ENCODE data around the gene GP1BA.

GRCh38 chr17:4938069-4938491 lies 6.0 kb downstream of the GP1BA start:
- no peak for TF ChIP-seq CTCF (IDR thresholded peaks at IDR 0.05; ENCODE audit: poor library complexity)
- TF ChIP-seq EZH2phosphoT487 (IDR thresholded peaks at IDR 0.05; ENCODE audit: low read depth, severe bottlenecking, unreplicated experiment): no peak

Data from hepatocyte (in vitro differentiated cells).